ENCODE data around the gene PLCXD1.

GRCh38 chrX:333611-334311 lies 52.6 kb downstream of the PLCXD1 start:
- TF ChIP-seq, protein P1, sequence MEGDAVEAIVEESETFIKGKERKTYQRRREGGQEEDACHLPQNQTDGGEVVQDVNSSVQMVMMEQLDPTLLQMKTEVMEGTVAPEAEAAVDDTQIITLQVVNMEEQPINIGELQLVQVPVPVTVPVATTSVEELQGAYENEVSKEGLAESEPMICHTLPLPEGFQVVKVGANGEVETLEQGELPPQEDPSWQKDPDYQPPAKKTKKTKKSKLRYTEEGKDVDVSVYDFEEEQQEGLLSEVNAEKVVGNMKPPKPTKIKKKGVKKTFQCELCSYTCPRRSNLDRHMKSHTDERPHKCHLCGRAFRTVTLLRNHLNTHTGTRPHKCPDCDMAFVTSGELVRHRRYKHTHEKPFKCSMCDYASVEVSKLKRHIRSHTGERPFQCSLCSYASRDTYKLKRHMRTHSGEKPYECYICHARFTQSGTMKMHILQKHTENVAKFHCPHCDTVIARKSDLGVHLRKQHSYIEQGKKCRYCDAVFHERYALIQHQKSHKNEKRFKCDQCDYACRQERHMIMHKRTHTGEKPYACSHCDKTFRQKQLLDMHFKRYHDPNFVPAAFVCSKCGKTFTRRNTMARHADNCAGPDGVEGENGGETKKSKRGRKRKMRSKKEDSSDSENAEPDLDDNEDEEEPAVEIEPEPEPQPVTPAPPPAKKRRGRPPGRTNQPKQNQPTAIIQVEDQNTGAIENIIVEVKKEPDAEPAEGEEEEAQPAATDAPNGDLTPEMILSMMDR (IDR thresholded peaks at IDR 0.05; ENCODE audit: borderline replicate concordance, extremely low read depth, low read length, poor library complexity, severe bottlenecking): no peak
- TF ChIP-seq EZH2 (IDR thresholded peaks at IDR 0.05; ENCODE audit: borderline replicate concordance, low read depth, low read length, severe bottlenecking): no peak

Data from DND-41 (cell line).